Measurements from ENCODE around the gene LRBA.
A peak's percentile ranks its signal among the peaks of the same experiment; 100 is the strongest.
"Not testable (repeated sequence)": the region's sequence is repeated elsewhere in the genome, so short reads cannot be mapped to it uniquely, and the experiment has no call there.

The LRBA gene

GRCh38 chr4:150938417-150938816, 76.7 kb downstream of the LRBA start:
- no peak for DNase-seq

- no peak for DNase-seq
These were observed 81.1 kb downstream of the LRBA start for GRCh38 chr4:150934022-150934421.

GRCh38 chr4:150931796-150932195, 83.3 kb downstream of the LRBA start:
- DNase-seq, result no peak

GRCh38 chr4:150931005-150931404, 84.1 kb downstream of the LRBA start:
- DNase-seq, result no peak

GRCh38 chr4:150923945-150924344, 91.1 kb downstream of the LRBA start:
- no peak for DNase-seq

- not testable (repeated sequence) for DNase-seq
These were observed 93.6 kb downstream of the LRBA start for GRCh38 chr4:150921486-150921885.

- DNase-seq, result not testable (repeated sequence)
These were observed 96.5 kb downstream of the LRBA start for GRCh38 chr4:150918562-150918961.

GRCh38 chr4:150911326-150911725, 103.8 kb downstream of the LRBA start:
- DNase-seq, result no peak

GRCh38 chr4:150909116-150909515, 106.0 kb downstream of the LRBA start:
- no peak for DNase-seq

- no peak for DNase-seq
These were observed 108.0 kb downstream of the LRBA start for GRCh38 chr4:150906987-150907633.

GRCh38 chr4:150904671-150905070, 110.4 kb downstream of the LRBA start:
- no peak for DNase-seq

GRCh38 chr4:150903603-150904002, 111.5 kb downstream of the LRBA start:
- DNase-seq, result no peak

- no peak for DNase-seq
These were observed 118.6 kb downstream of the LRBA start for GRCh38 chr4:150896497-150896896.

- DNase-seq, result no peak
These were observed 124.8 kb downstream of the LRBA start for GRCh38 chr4:150890246-150890645.

- no peak for DNase-seq
These were observed 125.8 kb downstream of the LRBA start for GRCh38 chr4:150889306-150889705.

- DNase-seq, result no peak
These were observed 126.5 kb downstream of the LRBA start for GRCh38 chr4:150888625-150889024.

GRCh38 chr4:150888217-150888616, 126.9 kb downstream of the LRBA start:
- no peak for DNase-seq

GRCh38 chr4:150886597-150886996, 128.5 kb downstream of the LRBA start:
- DNase-seq, result no peak

GRCh38 chr4:150884625-150885024, 130.5 kb downstream of the LRBA start:
- DNase-seq, result no peak

GRCh38 chr4:150875367-150875766, 139.7 kb downstream of the LRBA start:
- DNase-seq, result no peak

- peak in 1 of 2 experiments; percentile 17 for DNase-seq
These were observed 140.5 kb downstream of the LRBA start for GRCh38 chr4:150874338-150875226.

- peak in 1 of 2 experiments; percentile 40 for DNase-seq
These were observed 147.9 kb downstream of the LRBA start for GRCh38 chr4:150867148-150867547.

- no peak for DNase-seq
These were observed 151.6 kb downstream of the LRBA start for GRCh38 chr4:150863456-150863855.

- no peak for DNase-seq
These were observed 152.3 kb downstream of the LRBA start for GRCh38 chr4:150862829-150863228.

Data from cerebellar nuclear complex (tissue), 1 donor.